Ishikawa (cell line): ENCODE results near the gene MEF2C.

Experiments used
- CEBPB ChIP-seq: IDR thresholded peaks from 2 replicates; pipeline ENCODE4 v1.6.1; 2012
- CREB1 ChIP-seq: IDR thresholded peaks from 2 replicates; pipeline ENCODE4 v1.6.1; 2012; ENCODE audit warnings: low read depth
- EGR1 ChIP-seq: IDR thresholded peaks from 2 replicates; pipeline ENCODE4 v1.6.1; 2012
- EP300 ChIP-seq: IDR thresholded peaks from 2 replicates; pipeline ENCODE4 v1.6.1; 2012; ENCODE audit warnings: borderline replicate concordance
- FOXM1 ChIP-seq: IDR thresholded peaks from 2 replicates; pipeline ENCODE4 v1.6.1; 2012; ENCODE audit warnings: low read depth, borderline replicate concordance
- MAX ChIP-seq: IDR thresholded peaks from 2 replicates; pipeline ENCODE4 v1.6.1; 2012
- NFIC ChIP-seq: IDR thresholded peaks from 2 replicates; pipeline ENCODE4 v1.6.1; 2012
- RAD21 ChIP-seq: IDR thresholded peaks from 2 replicates; pipeline ENCODE4 v1.6.1; 2012; ENCODE audit warnings: low read depth
- REST ChIP-seq: IDR thresholded peaks from 2 replicates; pipeline ENCODE4 v1.6.1; 2012; ENCODE audit warnings: low read depth, mild to moderate bottlenecking
- TAF1 ChIP-seq: IDR thresholded peaks from 2 replicates; pipeline ENCODE4 v1.6.1; 2012; ENCODE audit warnings: low read depth, mild to moderate bottlenecking
- TCF12 ChIP-seq: IDR thresholded peaks from 2 replicates; pipeline ENCODE4 v1.6.1; 2012; ENCODE audit warnings: low read depth
- TEAD4 ChIP-seq: IDR thresholded peaks from 2 replicates; pipeline ENCODE4 v1.6.1; 2012
- USF1 ChIP-seq: IDR thresholded peaks from 2 replicates; pipeline ENCODE4 v1.6.1; 2012
- YY1 ChIP-seq: IDR thresholded peaks from 2 replicates; pipeline ENCODE4 v1.6.1; 2012; ENCODE audit warnings: low read depth
- ZBTB7A ChIP-seq: IDR thresholded peaks from 2 replicates; pipeline ENCODE4 v1.6.1; 2012; ENCODE audit warnings: low read depth

Gene MEF2C

GRCh38 chr5:88872971-88873370, 10.0 kb downstream of the MEF2C start:
- TF ChIP-seq REST (no peak), EGR1 (no peak), RAD21 (no peak), ZBTB7A (no peak), CREB1 (no peak), EP300 (no peak), MAX (no peak), USF1 (no peak), TAF1 (no peak), NFIC (no peak), FOXM1 (no peak), CEBPB (no peak), YY1 (no peak), TEAD4 (no peak), TCF12 (no peak)

DNA sequence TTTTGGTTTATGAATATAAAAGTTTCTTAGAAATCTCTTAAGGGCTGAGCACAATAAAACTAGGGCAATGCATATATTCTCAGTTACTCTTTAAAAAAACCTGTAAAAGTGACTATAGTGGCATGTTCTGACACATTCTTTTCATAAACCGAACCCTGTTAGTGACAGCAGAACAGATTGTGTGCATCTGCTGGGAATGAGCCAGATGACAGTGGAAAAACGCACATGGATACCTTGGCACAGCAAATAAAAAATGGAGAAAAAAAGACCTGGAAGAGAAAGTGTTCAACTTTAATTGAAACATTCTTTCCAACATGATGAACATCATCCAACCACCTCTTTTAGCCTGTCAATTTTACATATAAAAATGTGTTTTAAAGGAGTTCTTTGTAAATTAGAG, 12.7 kb downstream of the MEF2C start:
- no peak for TF ChIP-seq YY1
- no peak for TF ChIP-seq EP300
- TF ChIP-seq TAF1 = no peak
- no peak for TF ChIP-seq USF1
- no peak for TF ChIP-seq CREB1
- no peak for TF ChIP-seq TCF12
- TF ChIP-seq CEBPB = no peak
- no peak for TF ChIP-seq ZBTB7A
- no peak for TF ChIP-seq TEAD4
- no peak for TF ChIP-seq NFIC
- TF ChIP-seq RAD21 = no peak
- TF ChIP-seq MAX = no peak
- no peak for TF ChIP-seq FOXM1
- no peak for TF ChIP-seq EGR1
- no peak for TF ChIP-seq REST

DNA sequence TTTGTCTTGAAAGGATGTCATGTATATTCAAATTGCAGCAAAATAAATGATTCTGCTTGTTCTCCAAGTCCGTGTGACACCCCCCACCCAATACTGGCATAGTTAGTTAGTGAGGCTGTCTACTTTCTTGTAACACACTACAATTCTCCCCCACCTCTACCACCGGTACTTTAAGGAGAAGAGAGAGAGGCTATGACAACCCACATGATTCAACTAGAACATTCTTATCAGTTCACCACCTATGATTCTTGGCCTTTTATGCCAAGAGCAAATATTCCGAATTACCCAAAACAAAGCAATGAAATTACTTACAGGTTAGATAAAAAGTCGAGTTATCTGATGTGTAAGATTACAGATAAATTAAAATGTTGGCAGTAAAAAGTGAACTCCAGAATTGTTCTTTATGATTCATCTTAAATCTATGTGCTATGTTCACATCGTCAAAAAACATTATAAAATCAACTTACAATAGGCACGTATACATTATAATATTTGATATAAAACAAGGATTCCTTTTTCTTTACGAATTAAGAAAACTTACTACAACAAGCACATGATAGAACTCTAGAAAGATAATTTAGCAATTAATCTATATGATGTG, 14.4 kb downstream of the MEF2C start:
- no peak for TF ChIP-seq EP300
- TF ChIP-seq TAF1 = no peak
- no peak for TF ChIP-seq TCF12
- TF ChIP-seq EGR1 = no peak
- TF ChIP-seq ZBTB7A = no peak
- no peak for TF ChIP-seq YY1
- no peak for TF ChIP-seq MAX
- no peak for TF ChIP-seq FOXM1
- TF ChIP-seq CREB1 = no peak
- no peak for TF ChIP-seq RAD21
- no peak for TF ChIP-seq REST
- TF ChIP-seq USF1 = no peak
- TF ChIP-seq NFIC = no peak
- no peak for TF ChIP-seq TEAD4
- no peak for TF ChIP-seq CEBPB

DNA sequence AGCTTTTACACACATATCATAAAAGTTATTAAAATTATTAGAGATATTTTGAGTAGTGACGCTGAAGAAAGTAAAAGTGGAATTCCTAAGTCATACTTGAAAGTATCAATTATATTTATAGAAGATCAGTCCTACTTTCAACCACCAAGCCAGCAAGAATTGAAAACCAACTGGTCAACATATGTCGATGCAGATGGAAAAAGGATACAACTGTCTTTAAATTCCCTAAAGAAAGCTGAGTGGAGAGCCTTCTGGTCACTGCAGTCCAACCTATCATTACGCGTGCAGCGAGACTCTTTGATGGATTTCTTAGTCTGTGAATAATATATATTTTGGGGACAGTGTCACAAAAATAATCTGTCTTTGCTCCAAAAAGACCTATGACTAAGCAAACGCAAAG, 15.3 kb downstream of the MEF2C start:
- TF ChIP-seq EP300 (no peak), FOXM1 (no peak), TEAD4 (no peak), NFIC (no peak), USF1 (no peak), REST (no peak), YY1 (no peak), TAF1 (no peak), CREB1 (no peak), TCF12 (no peak), RAD21 (no peak), MAX (no peak), ZBTB7A (no peak), CEBPB (no peak)
